Loucy (cell line): ENCODE measurements around the gene BLVRA.
"Not testable (repeated sequence)": the region's sequence is repeated elsewhere in the genome, so short reads cannot be mapped to it uniquely, and the experiment has no call there.

Experiments
- H2AFZ ChIP-seq: fragments of 200-600 bp; sonication (generic); 2 replicates; pipeline ENCODE4 v1.6.0; 2016; ENCODE audit warnings: antibody characterized with exemption, mild to moderate bottlenecking, low read length, moderate library complexity
- H3F3A ChIP-seq: fragments of 200-600 bp; 2 replicates; pipeline ENCODE4 v1.6.0; 2016; ENCODE audit warnings: antibody characterized with exemption, low read depth, mild to moderate bottlenecking
- H3K27me3 ChIP-seq: fragments of 200-600 bp; sonication (generic); 2 replicates; pipeline ENCODE4 v1.6.1; 2014; ENCODE audit warnings: low read length, mild to moderate bottlenecking; ENCODE audit not compliant: insufficient read depth, poor library complexity, severe bottlenecking
- H3K36me3 ChIP-seq: fragments of 200-600 bp; sonication (generic); 2 replicates; pipeline ENCODE4 v1.6.1; 2016; ENCODE audit warnings: low read length; ENCODE audit not compliant: insufficient read depth
- H3K4me1 ChIP-seq: fragments of 200-600 bp; sonication (generic); 2 replicates; pipeline ENCODE4 v1.5.1; 2014; ENCODE audit warnings: low read length, mild to moderate bottlenecking; ENCODE audit not compliant: insufficient read depth, poor library complexity, severe bottlenecking
- H3K4me2 ChIP-seq: fragments of 200-600 bp; sonication (generic); 2 replicates; pipeline ENCODE4 v1.6.0; 2014; ENCODE audit warnings: antibody characterized with exemption, low read length, low read depth, mild to moderate bottlenecking; ENCODE audit not compliant: poor library complexity, severe bottlenecking
- H3K4me3 ChIP-seq: fragments of 200-600 bp; sonication (generic); 2 replicates; pipeline ENCODE4 v1.5.1; 2014; ENCODE audit warnings: low read length, mild to moderate bottlenecking, mixed read lengths; ENCODE audit not compliant: poor library complexity, severe bottlenecking
- H3K79me2 ChIP-seq: fragments of 200-600 bp; sonication (generic); 2 replicates; pipeline ENCODE4 v1.6.1; 2014; ENCODE audit warnings: low read length; ENCODE audit not compliant: insufficient read depth
- H3K9ac ChIP-seq: fragments of 200-600 bp; sonication (generic); 2 replicates; pipeline ENCODE4 v1.6.0; 2014; ENCODE audit warnings: mild to moderate bottlenecking, low read depth, low read length, moderate library complexity; ENCODE audit not compliant: poor library complexity, severe bottlenecking
- H3K9me2 ChIP-seq: fragments of 200-600 bp; sonication (generic); replicated peaks from 2 replicates; pipeline ENCODE4 v1.6.1; 2016; ENCODE audit warnings: low read depth, low read length, mixed read lengths
- H3K9me3 ChIP-seq: fragments of 200-600 bp; sonication (generic); 2 replicates; pipeline ENCODE4 v1.6.1; 2014; ENCODE audit warnings: mild to moderate bottlenecking, antibody characterized with exemption, low read length, low read depth; ENCODE audit not compliant: insufficient read depth
- H4K20me1 ChIP-seq: fragments of 200-600 bp; sonication (generic); 2 replicates; pipeline ENCODE4 v1.6.0; 2014; ENCODE audit warnings: antibody characterized with exemption, low read length, mild to moderate bottlenecking; ENCODE audit not compliant: insufficient read depth, poor library complexity, severe bottlenecking
- EZH2phosphoT487 ChIP-seq: fragments of 200-600 bp; IDR thresholded peaks from 2 replicates; pipeline ENCODE4 v1.6.1; 2018; ENCODE audit warnings: antibody characterized with exemption, mild to moderate bottlenecking, moderate library complexity, borderline replicate concordance
- TF ChIP-seq, protein P1 (sequence below): fragments of 200-600 bp; sonication (generic); conservative IDR thresholded peaks from 2 replicates; pipeline ENCODE4 v1.5.1; 2014; ENCODE audit warnings: mild to moderate bottlenecking, antibody characterized with exemption, low read length

BLVRA gene

DNA sequence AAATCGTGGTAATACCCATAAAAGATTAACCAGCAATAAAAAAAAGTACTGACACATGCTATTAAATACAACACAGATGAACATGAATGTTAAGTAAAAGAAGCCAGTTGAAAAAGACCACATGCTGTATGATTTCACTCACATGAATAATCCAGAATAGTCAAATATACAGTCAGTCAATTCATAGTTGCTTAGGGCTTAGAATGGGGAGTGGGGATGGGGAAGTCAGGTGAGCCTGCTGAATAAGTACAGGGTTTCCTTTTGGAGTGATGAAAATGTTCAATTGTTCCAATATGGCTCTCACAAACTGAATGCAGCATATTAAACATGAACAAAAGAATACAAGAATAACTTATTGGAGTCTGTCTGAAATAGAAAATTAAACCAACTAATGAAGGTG, 31.0 kb upstream of the BLVRA start:
- peaks cover 32% of the 10 kb centered on the region for H3K4me1 ChIP-seq
- no peak for TF ChIP-seq EZH2phosphoT487
- TF ChIP-seq, protein P1, sequence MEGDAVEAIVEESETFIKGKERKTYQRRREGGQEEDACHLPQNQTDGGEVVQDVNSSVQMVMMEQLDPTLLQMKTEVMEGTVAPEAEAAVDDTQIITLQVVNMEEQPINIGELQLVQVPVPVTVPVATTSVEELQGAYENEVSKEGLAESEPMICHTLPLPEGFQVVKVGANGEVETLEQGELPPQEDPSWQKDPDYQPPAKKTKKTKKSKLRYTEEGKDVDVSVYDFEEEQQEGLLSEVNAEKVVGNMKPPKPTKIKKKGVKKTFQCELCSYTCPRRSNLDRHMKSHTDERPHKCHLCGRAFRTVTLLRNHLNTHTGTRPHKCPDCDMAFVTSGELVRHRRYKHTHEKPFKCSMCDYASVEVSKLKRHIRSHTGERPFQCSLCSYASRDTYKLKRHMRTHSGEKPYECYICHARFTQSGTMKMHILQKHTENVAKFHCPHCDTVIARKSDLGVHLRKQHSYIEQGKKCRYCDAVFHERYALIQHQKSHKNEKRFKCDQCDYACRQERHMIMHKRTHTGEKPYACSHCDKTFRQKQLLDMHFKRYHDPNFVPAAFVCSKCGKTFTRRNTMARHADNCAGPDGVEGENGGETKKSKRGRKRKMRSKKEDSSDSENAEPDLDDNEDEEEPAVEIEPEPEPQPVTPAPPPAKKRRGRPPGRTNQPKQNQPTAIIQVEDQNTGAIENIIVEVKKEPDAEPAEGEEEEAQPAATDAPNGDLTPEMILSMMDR, result no peak; the same call in 1 of the 2 replicates
- no peak overlapping the region for H2AFZ ChIP-seq
- H3K9ac ChIP-seq, result no peak overlapping the region
- peak overlapping the region; percentile 88 for H3K4me3 ChIP-seq
- no peaks in the 10 kb centered on the region for H3K36me3 ChIP-seq
- peak overlapping the region; percentile 86 for H3K4me2 ChIP-seq
- no peaks in the 10 kb centered on the region for H3K9me2 ChIP-seq
- H3K79me2 ChIP-seq, result peaks cover 67% of the 10 kb centered on the region
- H4K20me1 ChIP-seq, result peaks cover 15% of the 10 kb centered on the region
- no peaks in the 10 kb centered on the region for H3K9me3 ChIP-seq
- no peaks in the 10 kb centered on the region for H3K27me3 ChIP-seq
- H3F3A ChIP-seq, result no peaks in the 10 kb centered on the region

DNA sequence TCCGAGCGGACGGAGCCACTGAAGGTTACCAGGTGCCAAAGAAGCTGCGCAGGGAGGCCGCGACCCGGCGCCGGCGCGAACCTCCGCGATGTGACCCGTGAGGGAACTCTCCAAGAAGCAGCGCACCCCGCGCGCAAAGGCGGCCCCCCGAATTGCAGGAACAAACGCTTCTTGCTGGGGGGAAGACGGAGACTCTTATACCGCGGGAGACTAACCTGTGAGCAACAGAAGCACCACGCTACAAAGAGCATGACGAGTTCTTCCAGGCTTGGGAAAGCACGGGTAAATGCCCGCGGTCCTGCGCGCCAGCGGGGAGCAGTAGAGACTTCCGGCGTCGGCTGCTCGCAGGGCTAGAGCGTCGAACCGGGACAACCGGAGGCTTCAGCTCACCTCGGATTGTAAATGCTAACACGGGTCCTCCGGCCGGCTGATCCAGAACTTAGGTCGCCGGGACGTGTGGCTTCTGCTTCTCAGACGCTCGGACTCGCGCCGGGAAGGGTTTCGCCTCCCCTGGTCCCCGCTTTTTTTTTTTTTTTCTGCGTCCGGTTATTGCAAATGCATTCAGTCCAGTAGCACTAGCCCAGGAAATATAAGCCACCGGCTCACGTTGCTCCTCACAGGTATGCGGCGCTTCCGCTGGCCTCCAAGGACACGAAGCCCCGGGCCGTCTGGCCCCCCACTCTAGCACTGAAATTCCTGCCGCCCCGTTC, 29.1 kb upstream of the BLVRA start, which contains the start of gene COA1:
Gene COA1, minus strand, starts transcription at position 310 of the 710 bp plus-strand sequence. CDS start 80,909 bp downstream, outside the sequence.
- Histone ChIP-seq H3K36me3 (no peaks in the 10 kb centered on the region), H3K79me2 (peaks cover 48% of the 10 kb centered on the region), H3K4me3 (peak within 1 kb of the TSS; percentile 88), H3K27me3 (no peaks in the 10 kb centered on the region), H4K20me1 (peaks cover 15% of the 10 kb centered on the region), H3K9me3 (no peaks in the 10 kb centered on the region), H3K4me2 (peak within 1 kb of the TSS; percentile 86), H3K4me1 (peaks cover 27% of the 10 kb centered on the region), H3F3A (no peaks in the 10 kb centered on the region), H2AFZ (peak within 1 kb of the TSS; percentile 85), H3K9me2 (no peaks in the 10 kb centered on the region), H3K9ac (peak within 1 kb of the TSS; percentile 85)
- no peak for TF ChIP-seq EZH2phosphoT487

DNA sequence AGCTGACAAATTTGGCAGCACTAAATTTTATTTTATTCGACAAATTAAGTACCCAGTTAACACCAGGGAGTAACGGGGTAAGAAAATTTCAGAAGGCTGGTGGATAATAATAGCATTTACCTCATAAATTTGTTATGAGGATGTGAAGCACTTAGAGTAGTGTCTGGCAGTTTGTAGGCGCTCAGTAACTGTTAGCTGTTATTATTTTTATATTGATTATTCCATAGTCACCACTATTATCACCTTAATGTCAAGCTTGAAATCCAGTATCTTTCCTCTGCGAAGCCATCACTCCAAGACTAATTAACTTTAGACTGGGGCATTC, 28.6 kb upstream of the BLVRA start:
- Histone ChIP-seq H3K4me1 (peaks cover 27% of the 10 kb centered on the region), H3K36me3 (no peaks in the 10 kb centered on the region), H3K9me3 (no peaks in the 10 kb centered on the region), H3K9ac (peak overlapping the region; percentile 85), H3K27me3 (no peaks in the 10 kb centered on the region), H3K4me3 (peak overlapping the region; percentile 88), H4K20me1 (peaks cover 15% of the 10 kb centered on the region), H3K9me2 (no peaks in the 10 kb centered on the region), H3K79me2 (peaks cover 43% of the 10 kb centered on the region), H2AFZ (peak overlapping the region; percentile 85), H3K4me2 (peak overlapping the region; percentile 86), H3F3A (no peaks in the 10 kb centered on the region)
- TF ChIP-seq, protein P1, result no peak
- no peak for TF ChIP-seq EZH2phosphoT487

DNA sequence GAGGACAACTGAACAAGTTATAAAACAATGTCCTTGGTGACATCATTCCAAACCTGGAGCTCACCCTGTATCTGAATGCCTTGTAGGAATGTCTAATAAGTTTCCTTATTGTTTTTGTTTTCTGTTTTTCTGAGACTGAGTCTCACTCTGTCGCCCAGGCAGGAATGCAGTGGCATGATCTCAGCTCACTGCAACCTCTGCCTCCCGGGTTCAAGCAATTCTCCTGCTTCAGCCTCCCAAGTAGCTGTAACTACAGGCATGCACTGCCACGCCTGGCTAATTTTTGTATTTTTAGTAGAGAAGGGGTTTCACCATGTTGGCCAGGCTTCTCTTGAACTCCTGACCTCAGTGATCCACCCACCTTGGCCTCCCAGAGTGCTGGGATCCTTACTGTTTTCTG, 27.0 kb upstream of the BLVRA start:
- H3K9me2 ChIP-seq, H3K4me2 ChIP-seq, H3K9ac ChIP-seq, H3K4me3 ChIP-seq, H3K27me3 ChIP-seq, H3K36me3 ChIP-seq, H3K9me3 ChIP-seq, H3F3A ChIP-seq, H2AFZ ChIP-seq: not testable (repeated sequence)
- Histone ChIP-seq H3K79me2 (peaks cover 29% of the 10 kb centered on the region), H4K20me1 (peaks cover 11% of the 10 kb centered on the region), H3K4me1 (peaks cover 20% of the 10 kb centered on the region)

- H3K4me3 ChIP-seq, H3K36me3 ChIP-seq, H3K9me2 ChIP-seq, H3K9ac ChIP-seq, H3K4me2 ChIP-seq, H3K27me3 ChIP-seq, H3K9me3 ChIP-seq, H3K79me2 ChIP-seq, H3F3A ChIP-seq, H4K20me1 ChIP-seq, H2AFZ ChIP-seq, H3K4me1 ChIP-seq: not testable (repeated sequence)
Measured at GRCh38 chr7:43734575-43735332, 23.7 kb upstream of the BLVRA start.
